ENCODE data around the gene NALCN. TPM values are rescaled to one million over a fixed set of nuclear protein-coding genes. Genes with fewer than 3 reads are reported as not detected.

The NALCN gene
- total and polyA plus RNA-seq, 2 donors (not counting 1 experiment from before 2014, with no cell fraction given) = not detected

GRCh38 chr13:101090287-101090686 is 326.0 kb downstream of the NALCN start:
- H3K27ac ChIP-seq (ENCODE audit: low read length in 2 of 2) = no peak overlapping the region
- Mint-ChIP-seq H3K4me1 (no peaks in the 10 kb centered on the region), H3K27me3 (no peaks in the 10 kb centered on the region), H3K4me3 (no peak overlapping the region), H3K9me3 (ENCODE audit: insufficient read depth) (no peaks in the 10 kb centered on the region), H3K27ac (no peak overlapping the region)
- ChIA-PET POLR2A (no interaction called here), CTCF (no interaction called here)
- no peak overlapping the region for H3K4me3 ChIP-seq (ENCODE audit: control extremely low read depth in 1 of 5, extremely low read depth in 1 of 5, insufficient read depth in 1 of 5, low read depth in 2 of 5, low read length in 4 of 5)
- intact Hi-C loops (cut with micrococcal nuclease) = no loop called here
- ATAC-seq (ENCODE audit: low read depth) (no peak), DNase-seq (no peak)
- H3K9me3 ChIP-seq (ENCODE audit: control extremely low read depth in 1 of 3, control insufficient read depth in 2 of 3, insufficient read depth in 1 of 3, low read length in 2 of 3) = no peaks in the 10 kb centered on the region
- no peaks in the 10 kb centered on the region for H3K36me3 ChIP-seq (replicated peaks in 1 of 2; ENCODE audit: control extremely low read depth in 1 of 2, control insufficient read depth in 1 of 2, extremely low read depth in 1 of 2, insufficient read depth in 2 of 2, low read length in 1 of 2)
- no peaks in the 10 kb centered on the region for H3K4me1 ChIP-seq (ENCODE audit: control insufficient read depth in 2 of 2, insufficient read depth in 2 of 2, low read length in 2 of 2)
- H3K4me2 ChIP-seq (replicated peaks; ENCODE audit: low read depth, low read length, poor library complexity, severe bottlenecking) = no peak overlapping the region
- 80% methylated on average over 1 of the region's 4 CpGs for WGBS (ENCODE audit: insufficient coverage)
- TF ChIP-seq EZH2 (IDR thresholded peaks at IDR 0.05; ENCODE audit: borderline replicate concordance, insufficient read depth, low read depth, low read length, poor library complexity, severe bottlenecking) = no peak
- TF ChIP-seq, protein P1, sequence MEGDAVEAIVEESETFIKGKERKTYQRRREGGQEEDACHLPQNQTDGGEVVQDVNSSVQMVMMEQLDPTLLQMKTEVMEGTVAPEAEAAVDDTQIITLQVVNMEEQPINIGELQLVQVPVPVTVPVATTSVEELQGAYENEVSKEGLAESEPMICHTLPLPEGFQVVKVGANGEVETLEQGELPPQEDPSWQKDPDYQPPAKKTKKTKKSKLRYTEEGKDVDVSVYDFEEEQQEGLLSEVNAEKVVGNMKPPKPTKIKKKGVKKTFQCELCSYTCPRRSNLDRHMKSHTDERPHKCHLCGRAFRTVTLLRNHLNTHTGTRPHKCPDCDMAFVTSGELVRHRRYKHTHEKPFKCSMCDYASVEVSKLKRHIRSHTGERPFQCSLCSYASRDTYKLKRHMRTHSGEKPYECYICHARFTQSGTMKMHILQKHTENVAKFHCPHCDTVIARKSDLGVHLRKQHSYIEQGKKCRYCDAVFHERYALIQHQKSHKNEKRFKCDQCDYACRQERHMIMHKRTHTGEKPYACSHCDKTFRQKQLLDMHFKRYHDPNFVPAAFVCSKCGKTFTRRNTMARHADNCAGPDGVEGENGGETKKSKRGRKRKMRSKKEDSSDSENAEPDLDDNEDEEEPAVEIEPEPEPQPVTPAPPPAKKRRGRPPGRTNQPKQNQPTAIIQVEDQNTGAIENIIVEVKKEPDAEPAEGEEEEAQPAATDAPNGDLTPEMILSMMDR (IDR thresholded peaks at IDR 0.05) = no peak
- no peaks in the 10 kb centered on the region for H3K79me2 ChIP-seq (ENCODE audit: control insufficient read depth, insufficient read depth, low read length)
- H3K27me3 ChIP-seq (replicated peaks in 1 of 4; ENCODE audit: control extremely low read depth in 1 of 4, control insufficient read depth in 3 of 4, insufficient read depth in 4 of 4, low read length in 3 of 4) = peaks cover 0 to 4% (median 0%) of the 10 kb centered on the region in 4 experiments
- no peak overlapping the region for H3K9ac ChIP-seq (ENCODE audit: low read length)
- no peak overlapping the region for H2AFZ ChIP-seq (ENCODE audit: insufficient read depth, low read depth, low read length, poor library complexity, severe bottlenecking)
- H4K20me1 ChIP-seq (ENCODE audit: control insufficient read depth, insufficient read depth, low read length, poor library complexity, severe bottlenecking) = no peaks in the 10 kb centered on the region

- WGBS (ENCODE audit: insufficient coverage) = no CpG with 5 or more reads among the region's 2 CpGs
- ChIA-PET CTCF (no interaction called here), POLR2A (no interaction called here)
- H3K4me1 Mint-ChIP-seq = no peaks in the 10 kb centered on the region
- H3K27ac Mint-ChIP-seq = no peak overlapping the region
- DNase-seq = no peak
- H3K4me1 ChIP-seq (ENCODE audit: control insufficient read depth in 2 of 2, insufficient read depth in 2 of 2, low read length in 2 of 2) = no peaks in the 10 kb centered on the region
- no peak overlapping the region for H2AFZ ChIP-seq (ENCODE audit: insufficient read depth, low read depth, low read length, poor library complexity, severe bottlenecking)
- no peaks in the 10 kb centered on the region for H3K36me3 ChIP-seq (replicated peaks in 1 of 2; ENCODE audit: control extremely low read depth in 1 of 2, control insufficient read depth in 1 of 2, extremely low read depth in 1 of 2, insufficient read depth in 2 of 2, low read length in 1 of 2)
- ATAC-seq (ENCODE audit: low read depth) = no peak
- no peaks in the 10 kb centered on the region for H3K9me3 ChIP-seq (ENCODE audit: control extremely low read depth in 1 of 3, control insufficient read depth in 2 of 3, insufficient read depth in 1 of 3, low read length in 2 of 3)
- no peak overlapping the region for H3K4me2 ChIP-seq (replicated peaks; ENCODE audit: low read depth, low read length, poor library complexity, severe bottlenecking)
- no peaks in the 10 kb centered on the region for H4K20me1 ChIP-seq (ENCODE audit: control insufficient read depth, insufficient read depth, low read length, poor library complexity, severe bottlenecking)
- H3K27me3 ChIP-seq (replicated peaks in 1 of 4; ENCODE audit: control extremely low read depth in 1 of 4, control insufficient read depth in 3 of 4, insufficient read depth in 4 of 4, low read length in 3 of 4) = no peaks in the 10 kb centered on the region
- H3K27ac ChIP-seq (ENCODE audit: low read length in 2 of 2) = no peak overlapping the region
- no peak overlapping the region for H3K9ac ChIP-seq (ENCODE audit: low read length)
- H3K27me3 Mint-ChIP-seq = no peaks in the 10 kb centered on the region
- no peak overlapping the region for H3K4me3 ChIP-seq (ENCODE audit: control extremely low read depth in 1 of 5, extremely low read depth in 1 of 5, insufficient read depth in 1 of 5, low read depth in 2 of 5, low read length in 4 of 5)
- no peak overlapping the region for H3K4me3 Mint-ChIP-seq
- no peaks in the 10 kb centered on the region for H3K79me2 ChIP-seq (ENCODE audit: control insufficient read depth, insufficient read depth, low read length)
- no peak for TF ChIP-seq EZH2 (IDR thresholded peaks at IDR 0.05; ENCODE audit: borderline replicate concordance, insufficient read depth, low read depth, low read length, poor library complexity, severe bottlenecking)
- TF ChIP-seq, protein P1 (IDR thresholded peaks at IDR 0.05) = no peak
- intact Hi-C loops (cut with micrococcal nuclease) = no loop called here
- no peaks in the 10 kb centered on the region for H3K9me3 Mint-ChIP-seq (ENCODE audit: insufficient read depth)
Observed at GRCh38 chr13:101085551-101085950, 330.8 kb downstream of the NALCN start.

All from B cell (primary cell).